ENCODE data around the gene TRMU.

DNA sequence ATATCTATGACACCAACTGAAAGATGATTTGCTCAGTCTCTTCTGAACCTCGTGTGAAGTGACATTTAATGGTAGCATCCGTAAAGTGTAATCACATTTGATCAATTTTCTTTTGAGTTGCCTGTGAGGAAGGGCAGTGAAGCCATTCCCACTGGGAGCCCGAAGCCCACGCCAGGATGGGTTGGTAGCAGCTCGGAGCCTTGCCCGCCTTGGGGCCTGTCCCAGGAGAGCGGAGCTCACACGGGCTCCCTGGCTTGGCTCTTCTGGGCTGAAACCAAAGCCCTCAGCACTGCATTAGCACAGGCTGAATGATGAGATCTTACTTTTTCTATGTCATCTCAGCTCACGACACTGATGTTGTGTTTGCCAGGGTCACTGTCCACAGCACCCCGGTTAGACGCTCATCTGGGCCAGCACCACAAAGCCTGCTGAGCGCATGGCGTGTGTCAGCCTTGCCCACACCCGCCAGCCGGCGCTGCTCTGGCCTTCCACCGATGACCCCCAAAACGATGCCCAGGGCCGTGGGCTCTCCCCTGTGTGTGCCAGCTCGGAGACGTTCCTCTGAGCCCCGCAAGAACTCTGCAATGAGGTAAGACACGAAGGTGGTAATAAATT, 9.3 kb upstream of the TRMU start:
- TF ChIP-seq GATA2 (IDR thresholded peaks at IDR 0.05; ENCODE audit: low read depth, low read length): no peak
- no peak for TF ChIP-seq GATA3 (IDR thresholded peaks at IDR 0.05; ENCODE audit: low read depth, low read length)

Data from SH-SY5Y (cell line).